Vagina (tissue), 2 donors: ENCODE data around the gene FGF2. TPM values are rescaled to one million over a fixed set of nuclear protein-coding genes. Genes with fewer than 3 reads are reported as not detected.

ENCODE experiments used
- DNase-seq, 2 donors: peaks; one replicate each; pipeline ENCODE4 v3.0.0-alpha.2; 2017; ENCODE audit errors: extremely low spot score in 2 of 2
- H3K27ac ChIP-seq: fragments of 200-600 bp; sonication (generic); one replicate; pipeline ENCODE4 v1.5.1; 2019
- H3K27me3 ChIP-seq: fragments of 200-600 bp; sonication (generic); one replicate; pipeline ENCODE4 v1.5.1; 2019
- H3K36me3 ChIP-seq, 2 donors: fragments of 200-600 bp; sonication (generic); one replicate each; pipeline ENCODE4 v1.5.1; 2017 to 2019
- H3K4me1 ChIP-seq: fragments of 200-600 bp; sonication (generic); one replicate; pipeline ENCODE4 v1.5.1; 2019
- H3K4me3 ChIP-seq, 2 donors: fragments of 200-600 bp; sonication (generic); 1 replicate in 1 of 2; 2 replicates in 1 of 2; pipeline ENCODE4 v1.5.1; 2016 to 2019
- H3K9me3 ChIP-seq: fragments of 200-600 bp; sonication (generic); one replicate; pipeline ENCODE4 v1.5.1; 2019
- CTCF ChIP-seq, 3 experiments: fragments of 450-650 bp in 2 of 3; fragments of 200-600 bp in 1 of 3; sonication (generic) in 1 of 3; IDR thresholded peaks; one replicate each; pipeline ENCODE4 v1.5.1; 2017 to 2019; ENCODE audit warnings: antibody characterized with exemption in 3 of 3, mild to moderate bottlenecking in 2 of 3, moderate library complexity in 2 of 3
- POLR2A ChIP-seq, 2 donors: fragments of 450-650 bp; IDR thresholded peaks; one replicate each; pipeline ENCODE4 v1.6.1; 2017; ENCODE audit warnings: antibody characterized with exemption in 2 of 2, mild to moderate bottlenecking in 2 of 2, moderate library complexity in 2 of 2
- POLR2AphosphoS5 ChIP-seq, 2 donors: sonication (generic); formaldehyde crosslinking; IDR thresholded peaks; one replicate each; pipeline ENCODE4 v1.9.0; 2017; ENCODE audit warnings: antibody characterized with exemption in 2 of 2, mild to moderate bottlenecking in 2 of 2, low read depth in 1 of 2; ENCODE audit not compliant: insufficient read depth in 1 of 2
- intact Hi-C: fragments of 100-400 bp; cut with DNase I; formaldehyde crosslinking; loops from one replicate; pipeline ENCODE4 v1.15.1; 2023
- total RNA-seq: library from RNA; depleted of rRNA; stranded (reverse); fragments of >200 nt; gene quantifications from one replicate; pipeline ENCODE4 v1.2.3, GENCODE V29; 2016

FGF2 gene
- total RNA-seq, 1 donor from 2014 or later = 12.0 TPM

GRCh38 chr4:122788935-122789334, 37.7 kb upstream of the FGF2 start:
- peaks cover under 1% of the 10 kb centered on the region for H3K4me1 ChIP-seq
- no peak overlapping the region for H3K4me3 ChIP-seq
- no peaks in the 10 kb centered on the region for H3K36me3 ChIP-seq
- no peak for DNase-seq
- no peaks in the 10 kb centered on the region for H3K27me3 ChIP-seq
- H3K27ac ChIP-seq = no peak overlapping the region
- intact Hi-C loops = no loop called here
- no peak for TF ChIP-seq POLR2A (IDR thresholded peaks at IDR 0.05)
- no peak for TF ChIP-seq POLR2AphosphoS5 (IDR thresholded peaks at IDR 0.05; ENCODE audit: insufficient read depth in 1 of 2, low read depth in 1 of 2)
- TF ChIP-seq CTCF (IDR thresholded peaks at IDR 0.05) = no peak
- no peaks in the 10 kb centered on the region for H3K9me3 ChIP-seq

- H3K27me3 ChIP-seq = no peaks in the 10 kb centered on the region
- TF ChIP-seq POLR2AphosphoS5 (IDR thresholded peaks at IDR 0.05; ENCODE audit: insufficient read depth in 1 of 2, low read depth in 1 of 2) (no peak), CTCF (IDR thresholded peaks at IDR 0.05) (no peak), POLR2A (IDR thresholded peaks at IDR 0.05) (no peak)
- intact Hi-C loops = no loop called here
- no peak overlapping the region for H3K27ac ChIP-seq
- H3K4me1 ChIP-seq = peaks cover 21% of the 10 kb centered on the region
- H3K4me3 ChIP-seq = no peak overlapping the region
- DNase-seq = no peak
- H3K9me3 ChIP-seq = no peaks in the 10 kb centered on the region
- H3K36me3 ChIP-seq = no peaks in the 10 kb centered on the region
These were observed 32.8 kb upstream of the FGF2 start for GRCh38 chr4:122793811-122794210.

DNA sequence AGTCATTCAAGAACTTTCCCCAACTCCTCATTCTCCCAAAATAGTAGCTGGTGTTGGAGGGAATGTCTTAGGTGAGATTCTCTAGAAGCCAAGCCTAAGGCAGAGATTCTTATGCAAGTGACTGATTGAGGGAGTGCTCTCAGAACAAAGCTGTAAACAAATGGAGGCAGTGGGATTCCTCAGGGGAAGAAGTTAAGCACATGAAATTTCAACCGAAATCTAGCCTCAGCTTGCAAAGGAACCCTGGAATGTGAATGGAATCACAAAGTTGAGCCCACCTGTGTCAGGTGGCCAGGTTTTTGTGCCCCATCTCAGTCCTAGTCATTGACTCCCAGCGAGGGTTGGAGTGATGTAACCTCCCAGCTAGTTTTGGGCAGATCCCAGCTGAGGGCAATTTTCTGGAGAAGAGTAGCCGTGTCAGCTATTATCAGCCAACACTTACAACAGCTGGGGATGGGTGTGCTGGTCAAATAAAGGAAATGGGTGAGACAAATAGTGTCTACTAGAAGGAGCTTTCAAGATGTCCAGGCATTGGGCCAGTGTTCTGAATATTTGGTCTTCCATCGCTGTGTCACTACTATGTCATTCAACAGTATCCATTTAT, 29.7 kb upstream of the FGF2 start:
- no peaks in the 10 kb centered on the region for H3K27me3 ChIP-seq
- H3K36me3 ChIP-seq = no peaks in the 10 kb centered on the region
- intact Hi-C loops = no loop called here
- no peaks in the 10 kb centered on the region for H3K9me3 ChIP-seq
- no peak overlapping the region for H3K4me3 ChIP-seq
- DNase-seq = no peak
- H3K27ac ChIP-seq = peak overlapping the region; percentile 57
- TF ChIP-seq CTCF (IDR thresholded peaks at IDR 0.05) = no peak
- no peak for TF ChIP-seq POLR2A (IDR thresholded peaks at IDR 0.05)
- peaks cover 21% of the 10 kb centered on the region for H3K4me1 ChIP-seq

DNA sequence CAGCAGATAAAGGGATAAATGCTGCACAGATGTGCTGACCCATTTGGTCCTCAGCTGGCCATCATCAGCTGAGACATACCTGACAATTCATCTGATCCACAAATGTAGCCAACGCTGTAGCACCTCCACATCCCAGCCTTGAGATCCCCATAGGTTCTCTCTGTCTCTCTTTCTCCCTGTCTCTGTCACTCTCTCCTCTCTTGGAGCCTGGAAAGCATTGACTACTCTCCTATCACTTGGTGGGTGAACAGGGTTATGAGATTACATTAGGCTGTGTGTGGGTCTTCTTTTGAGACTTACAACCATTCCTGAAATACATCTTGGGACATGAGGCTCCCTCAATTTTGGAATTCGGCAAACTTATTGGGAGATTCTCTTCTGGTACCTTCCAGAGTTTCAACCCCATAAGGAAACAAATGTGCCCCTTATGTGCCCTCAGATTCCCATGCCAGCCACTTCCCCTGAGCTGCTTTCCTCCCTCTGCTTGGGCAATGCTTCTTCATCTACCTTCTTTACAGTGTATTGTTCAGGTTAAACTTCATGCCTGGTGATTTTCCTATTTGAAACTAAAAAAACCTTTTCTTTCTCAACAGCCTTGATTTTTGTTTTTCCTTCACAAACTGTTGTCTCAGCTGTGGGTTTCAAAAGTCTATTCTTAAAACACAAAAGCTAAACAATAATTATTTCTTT, 29.1 kb upstream of the FGF2 start:
- TF ChIP-seq POLR2AphosphoS5 (IDR thresholded peaks at IDR 0.05; ENCODE audit: insufficient read depth in 1 of 2, low read depth in 1 of 2) (no peak), POLR2A (IDR thresholded peaks at IDR 0.05) (no peak), CTCF (IDR thresholded peaks at IDR 0.05) (no peak)
- no peaks in the 10 kb centered on the region for H3K9me3 ChIP-seq
- peaks cover 21% of the 10 kb centered on the region for H3K4me1 ChIP-seq
- no peaks in the 10 kb centered on the region for H3K27me3 ChIP-seq
- no peaks in the 10 kb centered on the region for H3K36me3 ChIP-seq
- H3K27ac ChIP-seq = peak overlapping the region; percentile 57
- peak overlapping the region; percentile 4 to 12 for H3K4me3 ChIP-seq
- DNase-seq = no peak
- intact Hi-C loops = no loop called here

GRCh38 chr4:122798101-122798500, 28.5 kb upstream of the FGF2 start:
- intact Hi-C loops = no loop called here
- Histone ChIP-seq H3K27ac (peak overlapping the region; percentile 57), H3K27me3 (no peaks in the 10 kb centered on the region), H3K36me3 (no peaks in the 10 kb centered on the region), H3K9me3 (no peaks in the 10 kb centered on the region), H3K4me1 (peaks cover 21% of the 10 kb centered on the region), H3K4me3 (peak overlapping the region; percentile 4 to 12)
- DNase-seq = no peak
- TF ChIP-seq POLR2A (IDR thresholded peaks at IDR 0.05) (no peak), POLR2AphosphoS5 (IDR thresholded peaks at IDR 0.05; ENCODE audit: insufficient read depth in 1 of 2, low read depth in 1 of 2) (no peak), CTCF (IDR thresholded peaks at IDR 0.05) (no peak)
